HCT116 (cell line): ENCODE results near the gene TGFBR3. TPM values are rescaled to one million over a fixed set of nuclear protein-coding genes. Genes with fewer than 3 reads are reported as not detected.

Experiments
- ATAC-seq: fragments of 200-7000 bp; cut with Tn5 transposase; 2 replicates; pipeline ENCODE4 v1.9.1; 2020; ENCODE audit warnings: mild to moderate bottlenecking, moderate library complexity
- BruUV-seq: library from RNA; stranded (reverse); fragments of 400-500 nt; replicated peaks from 2 replicates; lab custom pipeline; 2021; lab: Mats Ljungman, UMichigan
- CTCF ChIA-PET: fragments of 300-600 bp; sonication (Branson Sonifier 250); formaldehyde crosslinking; loops from one replicate; lab custom pipeline; 2021; ENCODE audit warnings: antibody characterized with exemption; lab: Charles Lee
- POLR2A ChIA-PET: fragments of 300-600, 350-600 bp; sonication (Branson Sonifier 250); formaldehyde crosslinking; loops from one replicate; lab custom pipeline; 2021; ENCODE audit warnings: antibody characterized with exemption; lab: Charles Lee
- RAD21 ChIA-PET, 2 experiments: fragments of 300-600 bp; sonication (Branson Sonifier 250); formaldehyde crosslinking; loops; one replicate each; lab custom pipeline; 2023; ENCODE audit warnings: low total read pairs in 2 of 2; ENCODE audit not compliant: uncharacterized antibody in 2 of 2, unreplicated experiment in 2 of 2, low non-redundant PET in 1 of 2; lab: Charles Lee
- DNase-seq: peaks from one replicate; pipeline ENCODE4 v3.0.0-alpha.2; 2010; ENCODE audit warnings: low read depth, low spot score
- H2AFZ ChIP-seq: fragments of 200-600 bp; shearing (Covaris generic), sonication (generic); 2 replicates; pipeline ENCODE4 v1.6.1; 2017; ENCODE audit warnings: low read depth, mixed run types, mixed read lengths, antibody characterized with exemption, low read length; ENCODE audit not compliant: poor library complexity, severe bottlenecking
- H3K27ac ChIP-seq: 2 replicates; pipeline ENCODE4 v1.5.1; 2012; ENCODE audit warnings: low read depth, low read length
- H3K27me3 ChIP-seq: fragments of 200-600 bp; sonication (generic); 2 replicates; pipeline ENCODE4 v1.6.1; 2016; ENCODE audit warnings: mixed run types, low read length, mixed read lengths; ENCODE audit not compliant: insufficient read depth
- H3K36me3 ChIP-seq, 2 experiments: fragments of 200-500 bp in 1 of 2; fragments of 200-600 bp in 1 of 2; sonication (Bioruptor generic) in 1 of 2; sonication (generic) in 1 of 2; 2 replicates each; pipeline versions ENCODE4 v1.5.1 to v1.6.1; 2014 to 2016; ENCODE audit warnings: low read length in 2 of 2, inconsistent platforms in 1 of 2, mixed read lengths in 1 of 2, mixed run types in 1 of 2; ENCODE audit not compliant: insufficient read depth in 2 of 2, control insufficient read depth in 1 of 2
- H3K4me1 ChIP-seq, 2 experiments: fragments of 200-600 bp in 1 of 2; sonication (generic) in 1 of 2; 2 replicates each; pipeline versions ENCODE4 v1.5.1 to v1.6.1; 2012 to 2017; ENCODE audit warnings: low read length in 2 of 2, inconsistent platforms in 1 of 2, mild to moderate bottlenecking in 1 of 2, mixed read lengths in 1 of 2, mixed run types in 1 of 2, moderate library complexity in 1 of 2; ENCODE audit not compliant: insufficient read depth in 2 of 2, control insufficient read depth in 1 of 2
- H3K4me2 ChIP-seq: fragments of 200-600 bp; sonication (generic); 2 replicates; pipeline ENCODE4 v1.6.1; 2017; ENCODE audit warnings: mixed run types, low read length, mixed read lengths
- H3K4me3 ChIP-seq, 2 experiments: fragments of 200-600 bp in 1 of 2; sonication (generic) in 1 of 2; replicated peaks in 1 of 2; 2 replicates each; pipeline ENCODE4 v1.5.1; 2011 to 2016; ENCODE audit warnings: low read length in 2 of 2, control low read depth in 1 of 2, low read depth in 1 of 2, mild to moderate bottlenecking in 1 of 2, mixed read lengths in 1 of 2, mixed run types in 1 of 2
- H3K79me2 ChIP-seq: fragments of 200-600 bp; sonication (generic); 2 replicates; pipeline ENCODE4 v1.6.1; 2017; ENCODE audit warnings: mild to moderate bottlenecking, mixed run types, low read length, moderate library complexity, mixed read lengths; ENCODE audit not compliant: insufficient read depth
- H3K9ac ChIP-seq: fragments of 200-600 bp; sonication (generic); 2 replicates; pipeline ENCODE4 v1.6.1; 2016; ENCODE audit warnings: low read length, mixed read lengths
- H3K9me2 ChIP-seq: fragments of 200-600 bp; sonication (generic), shearing (Covaris generic); 2 replicates; pipeline ENCODE4 v1.6.1; 2017; ENCODE audit warnings: mixed run types, mild to moderate bottlenecking, moderate library complexity; ENCODE audit not compliant: insufficient read depth
- H3K9me3 ChIP-seq, 2 experiments: fragments of 200-500 bp in 1 of 2; fragments of 200-600 bp in 1 of 2; sonication (Bioruptor generic) in 1 of 2; sonication (generic) in 1 of 2; 2 replicates each; pipeline ENCODE4 v1.6.1; 2014 to 2017; ENCODE audit warnings: low read length in 2 of 2, mixed read lengths in 2 of 2, inconsistent platforms in 1 of 2, low read depth in 1 of 2, mild to moderate bottlenecking in 1 of 2, mixed run types in 1 of 2, moderate library complexity in 1 of 2; ENCODE audit not compliant: control insufficient read depth in 1 of 2, insufficient read depth in 1 of 2
- H4K20me1 ChIP-seq: fragments of 200-600 bp; sonication (generic), shearing (Covaris generic); 2 replicates; pipeline ENCODE4 v1.6.1; 2017; ENCODE audit warnings: mixed run types, mild to moderate bottlenecking, moderate library complexity; ENCODE audit not compliant: insufficient read depth
- EGR1 ChIP-seq: IDR thresholded peaks from 2 replicates; pipeline ENCODE4 v1.6.1; 2012; ENCODE audit warnings: low read depth
- ELF1 ChIP-seq: IDR thresholded peaks from 2 replicates; pipeline ENCODE4 v1.6.1; 2012; ENCODE audit warnings: low read depth, borderline replicate concordance
- EZH2 ChIP-seq: fragments of 200-600 bp; sonication (generic); IDR thresholded peaks from 2 replicates; pipeline ENCODE4 v1.6.1; 2017; ENCODE audit warnings: antibody characterized with exemption, mixed run types
- FOSL1 ChIP-seq: IDR thresholded peaks from 2 replicates; pipeline ENCODE4 v1.6.1; 2012; ENCODE audit warnings: low read depth
- JUND ChIP-seq: IDR thresholded peaks from 2 replicates; pipeline ENCODE4 v1.6.1; 2012
- POLR2A ChIP-seq: IDR thresholded peaks from 2 replicates; pipeline ENCODE4 v1.7.0; 2011; ENCODE audit warnings: borderline replicate concordance; ENCODE audit not compliant: insufficient read depth, insufficient read length; ENCODE audit errors: extremely low read depth
- POLR2AphosphoS5 ChIP-seq: IDR thresholded peaks from 2 replicates; pipeline ENCODE4 v1.6.1; 2011; ENCODE audit warnings: mild to moderate bottlenecking, low read depth, low read length, moderate library complexity
- RAD21 ChIP-seq: IDR thresholded peaks from 2 replicates; pipeline ENCODE4 v1.6.1; 2012; ENCODE audit warnings: low read depth, mild to moderate bottlenecking
- SIN3A ChIP-seq: IDR thresholded peaks from 2 replicates; pipeline ENCODE4 v1.6.1; 2012; ENCODE audit warnings: low read depth
- TCF7L2 ChIP-seq: IDR thresholded peaks from 2 replicates; pipeline ENCODE4 v1.7.0; 2011; ENCODE audit warnings: borderline replicate concordance, inconsistent platforms; ENCODE audit not compliant: insufficient read depth, insufficient read length; ENCODE audit errors: extremely low read depth
- ZFX ChIP-seq: fragments of 450-650 bp; IDR thresholded peaks from 2 replicates; pipeline ENCODE4 v1.6.1; 2017
- intact Hi-C: fragments of 100-400 bp; cut with micrococcal nuclease; formaldehyde crosslinking; loops from 2 replicates; pipeline ENCODE4 v1.10.0; 2022
- total RNA-seq: library from RNA; stranded (reverse); gene quantifications from one replicate; pipeline ENCODE4 v1.2.1, GENCODE V29; 2021; ENCODE audit not compliant: unreplicated experiment
- TF ChIP-seq, protein P1 (sequence below), 3 experiments: fragments of 200-600 bp in 1 of 3; sonication (generic) in 1 of 3; IDR thresholded peaks in 2 of 3; conservative IDR thresholded peaks in 1 of 3; 2 replicates each; pipeline ENCODE4 v1.5.1; 2012 to 2017; ENCODE audit warnings: low read depth in 2 of 3, low read length in 2 of 3, antibody characterized with exemption in 1 of 3, borderline replicate concordance in 1 of 3, control low read depth in 1 of 3, mild to moderate bottlenecking in 1 of 3, mixed read lengths in 1 of 3, mixed run types in 1 of 3, moderate library complexity in 1 of 3; ENCODE audit not compliant: insufficient read depth in 1 of 3

Gene TGFBR3
- total RNA-seq, 1 experiment from 2014 or later, result 7.1 TPM

DNA sequence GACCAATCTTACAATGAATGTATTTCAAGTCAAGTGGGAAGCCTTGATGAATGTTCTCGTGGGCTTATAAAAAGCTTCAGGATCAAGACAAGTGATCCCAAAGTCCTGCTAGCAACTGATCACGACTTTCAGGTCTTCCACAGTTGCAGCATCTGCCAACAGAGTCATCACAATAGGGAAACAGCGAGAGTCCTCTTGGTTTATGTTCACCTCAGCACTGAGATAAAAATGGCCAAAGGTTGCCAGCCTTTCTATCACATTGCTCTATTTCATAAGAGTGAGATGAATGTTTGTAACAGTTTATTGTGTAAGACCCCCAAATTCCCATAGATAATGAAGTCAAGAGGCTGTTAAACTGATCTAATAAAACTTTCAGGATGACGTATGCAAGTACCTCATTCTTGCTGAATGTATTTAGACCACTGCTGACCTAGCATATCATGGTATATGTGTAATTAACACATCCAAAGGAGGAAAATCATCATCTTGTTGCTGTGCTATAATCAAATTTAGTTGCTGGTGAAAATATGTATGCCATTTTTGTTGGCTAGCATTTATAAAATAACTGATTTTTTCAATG, 150.6 kb downstream of the TGFBR3 start:
- Histone ChIP-seq H3K36me3 (no peaks in the 10 kb centered on the region), H3K79me2 (no peaks in the 10 kb centered on the region), H4K20me1 (no peaks in the 10 kb centered on the region), H3K27me3 (no peaks in the 10 kb centered on the region), H3K4me2 (no peak overlapping the region), H3K4me1 (peaks cover 63 to 84% of the 10 kb centered on the region in 2 experiments), H3K4me3 (no peak overlapping the region), H3K9me3 (no peaks in the 10 kb centered on the region), H3K9ac (no peak overlapping the region), H3K9me2 (no peaks in the 10 kb centered on the region), H2AFZ (no peak overlapping the region), H3K27ac (no peak overlapping the region; the same call in 1 of the 2 replicates)
- DNase-seq (no peak), ATAC-seq (no peak)
- RAD21 ChIA-PET, result no interaction called here
- no peak for TF ChIP-seq JUND
- no peak for TF ChIP-seq EGR1
- TF ChIP-seq, protein P1, sequence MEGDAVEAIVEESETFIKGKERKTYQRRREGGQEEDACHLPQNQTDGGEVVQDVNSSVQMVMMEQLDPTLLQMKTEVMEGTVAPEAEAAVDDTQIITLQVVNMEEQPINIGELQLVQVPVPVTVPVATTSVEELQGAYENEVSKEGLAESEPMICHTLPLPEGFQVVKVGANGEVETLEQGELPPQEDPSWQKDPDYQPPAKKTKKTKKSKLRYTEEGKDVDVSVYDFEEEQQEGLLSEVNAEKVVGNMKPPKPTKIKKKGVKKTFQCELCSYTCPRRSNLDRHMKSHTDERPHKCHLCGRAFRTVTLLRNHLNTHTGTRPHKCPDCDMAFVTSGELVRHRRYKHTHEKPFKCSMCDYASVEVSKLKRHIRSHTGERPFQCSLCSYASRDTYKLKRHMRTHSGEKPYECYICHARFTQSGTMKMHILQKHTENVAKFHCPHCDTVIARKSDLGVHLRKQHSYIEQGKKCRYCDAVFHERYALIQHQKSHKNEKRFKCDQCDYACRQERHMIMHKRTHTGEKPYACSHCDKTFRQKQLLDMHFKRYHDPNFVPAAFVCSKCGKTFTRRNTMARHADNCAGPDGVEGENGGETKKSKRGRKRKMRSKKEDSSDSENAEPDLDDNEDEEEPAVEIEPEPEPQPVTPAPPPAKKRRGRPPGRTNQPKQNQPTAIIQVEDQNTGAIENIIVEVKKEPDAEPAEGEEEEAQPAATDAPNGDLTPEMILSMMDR (IDR thresholded peaks at IDR 0.05 in 2 of 3, conservative IDR thresholded peaks at IDR 0.05 in 1 of 3; ENCODE audit: borderline replicate concordance in 1 of 3, insufficient read depth in 1 of 3, low read depth in 2 of 3, low read length in 2 of 3), result no peak
- no peak for TF ChIP-seq ZFX
- no peak for TF ChIP-seq ELF1
- no peak for TF ChIP-seq POLR2A
- TF ChIP-seq FOSL1, result no peak
- TF ChIP-seq RAD21, result no peak
- TF ChIP-seq POLR2AphosphoS5, result no peak
- no peak for TF ChIP-seq TCF7L2
- no peak for TF ChIP-seq EZH2
- no peak for TF ChIP-seq SIN3A
- no TSS peak for BruUV-seq
- intact Hi-C loops, result loop anchor here (10.0 kb wide), 1 partner anchor 149 kb away; the partner anchor contains the start of gene TGFBR3
- CTCF ChIA-PET, result no interaction called here
- POLR2A ChIA-PET, result no interaction called here
